A673 (cell line): Measurements from ENCODE around the gene TNP2.

Experiments
- CTCF ChIP-seq: fragments of 300-800, 200-600 bp; sonication (generic); conservative IDR thresholded peaks from 2 replicates; pipeline ENCODE4 v1.5.1; 2017; ENCODE audit warnings: low read depth, mild to moderate bottlenecking, antibody characterized with exemption, low read length, moderate library complexity, mixed read lengths
- EZH2 ChIP-seq: fragments of 200-600 bp; sonication (generic); IDR thresholded peaks from 2 replicates; pipeline ENCODE4 v1.6.1; 2017; ENCODE audit warnings: borderline replicate concordance, low read depth, mild to moderate bottlenecking, mixed read lengths, antibody characterized with exemption, low read length; ENCODE audit not compliant: poor library complexity, severe bottlenecking

- TF ChIP-seq CTCF (no peak), EZH2 (no peak)
These were observed 21.0 kb downstream of the TNP2 start for GRCh38 chr16:11248133-11248532.
